HG02678 (cell line): ENCODE results near the gene RNU2-1.
"Not testable (repeated sequence)": the region's sequence is repeated elsewhere in the genome, so short reads cannot be mapped to it uniquely, and the experiment has no call there.

Experiments
- ATAC-seq: cut with Tn5 transposase; IDR thresholded peaks from one replicate; pipeline ENCODE4 v1.9.1; 2021; ENCODE audit warnings: mild to moderate bottlenecking, moderate library complexity; ENCODE audit not compliant: unreplicated experiment

The RNU2-1 gene

DNA sequence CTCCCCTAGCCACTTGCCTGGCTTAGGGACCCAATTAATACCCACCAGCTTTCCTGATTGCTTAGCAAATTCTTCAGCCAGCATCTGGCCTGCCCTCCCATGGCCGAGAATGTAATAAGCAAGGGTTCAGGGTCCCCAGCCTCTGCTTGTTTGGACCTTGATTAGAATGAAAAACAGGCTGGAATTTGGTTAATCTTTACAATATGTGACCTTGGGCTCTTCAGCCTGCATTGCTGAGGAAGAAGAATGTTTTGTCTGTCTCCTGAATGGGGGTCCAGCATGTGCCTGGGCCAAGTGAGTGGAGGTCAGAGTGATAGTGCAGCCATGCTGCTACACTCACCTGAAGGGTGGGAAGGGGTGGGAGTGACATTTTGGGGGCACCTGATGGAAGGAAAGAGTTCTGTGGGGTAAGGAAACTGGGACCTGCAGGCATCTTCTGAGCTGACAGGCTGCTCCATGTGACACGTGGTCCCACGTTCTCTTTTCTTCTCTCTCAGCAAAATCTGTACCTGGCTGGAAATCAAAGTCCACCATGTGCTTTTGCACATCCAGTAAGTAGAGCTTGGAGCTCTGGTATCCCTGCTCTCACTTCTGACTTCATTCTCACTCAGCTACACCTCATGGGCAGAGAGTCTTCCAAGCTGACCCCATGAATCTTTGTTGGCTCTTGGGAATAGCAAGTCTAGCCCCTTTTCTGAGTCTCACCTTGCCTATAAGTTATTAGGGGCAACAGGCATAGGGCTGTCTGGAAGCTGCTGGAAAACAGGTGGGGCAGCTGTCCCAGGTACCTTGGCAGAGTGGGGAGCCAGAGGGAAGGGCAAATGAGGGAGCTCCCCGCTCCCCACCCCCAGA is 16.8 kb downstream of the RNU2-1 start:
- ATAC-seq: no peak

DNA sequence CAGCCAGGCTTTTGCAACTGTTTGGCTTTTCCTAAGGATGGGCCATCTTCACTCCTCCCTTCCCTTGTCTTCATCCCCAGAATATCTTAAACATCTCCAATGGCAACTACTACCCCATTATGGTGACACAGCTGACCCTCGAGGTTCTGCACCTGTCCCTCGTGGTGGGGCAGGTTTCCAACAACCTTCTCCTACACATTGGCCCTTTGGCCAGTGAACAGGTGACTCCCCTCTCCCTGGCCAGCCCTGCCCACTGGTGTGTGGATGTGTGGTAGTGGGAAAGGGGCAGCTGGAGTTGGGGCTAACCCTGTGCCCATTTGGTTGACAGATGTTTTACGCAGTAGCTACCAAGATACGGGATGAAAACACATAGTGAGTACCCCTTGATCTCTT is 17.4 kb downstream of the RNU2-1 start:
- ATAC-seq: no peak

- no peak for ATAC-seq
Observed at GRCh38 chr17:43215341-43215740, 18.4 kb downstream of the RNU2-1 start.

DNA sequence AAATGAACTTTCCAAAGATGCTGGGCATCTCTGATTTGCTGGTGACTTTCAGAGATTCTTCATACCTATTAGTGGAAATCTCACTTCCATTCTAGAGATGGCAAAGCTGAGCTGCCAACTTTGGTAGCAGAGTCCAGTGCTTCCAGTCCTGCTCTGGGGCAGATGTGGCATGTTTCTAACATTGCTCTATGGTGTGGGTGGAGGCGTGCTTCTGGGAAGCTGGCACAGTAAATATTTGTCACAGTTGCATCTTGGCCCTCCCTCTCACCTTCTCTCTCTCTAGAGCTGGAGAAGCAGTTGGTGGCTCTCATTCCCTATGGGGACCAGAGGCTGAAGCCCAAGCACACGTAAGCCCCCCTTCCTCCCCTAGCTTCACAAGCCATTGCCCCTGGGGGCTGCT is 20.2 kb downstream of the RNU2-1 start:
- no peak for ATAC-seq

- no peak for ATAC-seq
Observed at GRCh38 chr17:43212641-43213490, 20.9 kb downstream of the RNU2-1 start.

GRCh38 chr17:43211480-43212402 is 22.0 kb downstream of the RNU2-1 start, which contains the start of gene TMEM106A:
TSS of gene TMEM106A (plus strand) at chr17:43211875. CDS start at chr17:43213042, 1,167 bp downstream.
- ATAC-seq: peak; percentile 71

GRCh38 chr17:43211123-43211479 is 22.7 kb downstream of the RNU2-1 start:
- no peak for ATAC-seq

GRCh38 chr17:43210576-43210975 is 23.2 kb downstream of the RNU2-1 start:
- no peak for ATAC-seq

DNA sequence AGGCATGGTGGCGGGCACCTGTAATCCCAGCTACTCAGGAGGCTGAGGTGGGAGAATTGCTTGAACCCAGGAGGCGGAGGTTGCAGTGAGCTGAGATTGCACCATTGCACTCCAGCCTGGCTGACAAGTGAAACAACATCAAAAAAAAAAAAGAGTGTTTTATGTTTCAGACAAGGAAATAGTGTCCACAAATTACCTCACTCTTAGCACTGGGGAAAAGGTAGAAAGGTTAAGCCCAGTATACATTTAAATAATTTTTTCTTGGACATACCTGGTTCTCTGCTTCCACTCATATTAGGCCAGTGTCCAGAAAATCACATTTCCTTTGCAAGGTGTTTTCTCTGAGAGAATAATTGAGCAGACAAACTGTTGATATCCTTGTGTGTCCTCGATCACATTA is 30.8 kb downstream of the RNU2-1 start:
- not testable (repeated sequence) for ATAC-seq

DNA sequence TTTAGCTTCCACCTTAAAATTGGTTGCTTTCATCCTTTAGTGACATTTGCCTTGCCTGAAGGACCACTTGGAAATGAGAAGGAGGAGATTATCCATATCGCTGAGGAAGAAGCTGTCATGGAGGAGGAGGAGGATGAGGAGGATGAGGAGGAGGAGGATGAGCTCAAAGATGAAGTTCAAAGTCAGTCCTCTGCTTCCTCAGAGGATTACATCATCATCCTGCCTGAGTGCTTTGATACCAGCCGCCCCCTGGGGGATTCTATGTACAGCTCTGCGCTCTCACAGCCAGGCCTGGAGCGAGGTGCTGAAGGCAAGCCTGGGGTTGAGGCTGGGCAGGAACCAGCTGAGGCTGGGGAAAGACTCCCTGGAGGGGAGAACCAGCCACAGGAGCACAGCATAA is 33.6 kb downstream of the RNU2-1 start:
- ATAC-seq: no peak

GRCh38 chr17:43199633-43200032 is 34.1 kb downstream of the RNU2-1 start:
- ATAC-seq: no peak

GRCh38 chr17:43193251-43193650 is 40.5 kb downstream of the RNU2-1 start:
- no peak for ATAC-seq

GRCh38 chr17:43186656-43187055 is 47.1 kb downstream of the RNU2-1 start:
- not testable (repeated sequence) for ATAC-seq

GRCh38 chr17:43183921-43184320 is 49.9 kb downstream of the RNU2-1 start:
- ATAC-seq: no peak
